H9 (cell line): ENCODE data around the gene CRYAB. TPM values are rescaled to one million over a fixed set of nuclear protein-coding genes. Genes with fewer than 3 reads are reported as not detected.

Experiments used
- DNase-seq: peaks from one replicate; pipeline ENCODE4 v3.0.0-alpha.2; 2017
- H2AFZ ChIP-seq: one replicate; pipeline ENCODE4 v1.6.1; 2013; ENCODE audit warnings: mild to moderate bottlenecking, low read length, control low read depth, moderate library complexity
- H2AK5ac ChIP-seq: 2 replicates; pipeline ENCODE4 v1.6.1; 2013; ENCODE audit warnings: low read length, control low read depth, mixed read lengths; ENCODE audit not compliant: insufficient read length
- H2BK120ac ChIP-seq: one replicate; pipeline ENCODE4 v1.6.1; 2013; ENCODE audit warnings: low read depth, mild to moderate bottlenecking, low read length, control low read depth, inconsistent platforms; ENCODE audit not compliant: poor library complexity, severe bottlenecking
- H2BK12ac ChIP-seq: 2 replicates; pipeline ENCODE4 v1.6.1; 2013; ENCODE audit warnings: low read length, control low read depth, mixed read lengths, low read depth; ENCODE audit not compliant: insufficient read length
- H2BK15ac ChIP-seq: 2 replicates; pipeline ENCODE4 v1.6.1; 2013; ENCODE audit warnings: low read depth, low read length, control low read depth
- H2BK20ac ChIP-seq: one replicate; pipeline ENCODE4 v1.6.1; 2013; ENCODE audit warnings: low read depth, mild to moderate bottlenecking, low read length, control low read depth, inconsistent platforms; ENCODE audit not compliant: poor library complexity, severe bottlenecking
- H2BK5ac ChIP-seq: 2 replicates; pipeline ENCODE4 v1.6.1; 2013; ENCODE audit warnings: low read length, control low read depth, mixed read lengths; ENCODE audit not compliant: insufficient read length
- H3K14ac ChIP-seq: 2 replicates; pipeline ENCODE4 v1.6.1; 2013; ENCODE audit warnings: low read length, control low read depth; ENCODE audit not compliant: insufficient read depth
- H3K18ac ChIP-seq: 2 replicates; pipeline ENCODE4 v1.6.1; 2013; ENCODE audit warnings: low read depth, mild to moderate bottlenecking, mixed read lengths, low read length, control low read depth; ENCODE audit not compliant: insufficient read length
- H3K23ac ChIP-seq: 2 replicates; pipeline ENCODE4 v1.6.1; 2013; ENCODE audit warnings: low read length, control low read depth, mixed read lengths, low read depth; ENCODE audit not compliant: insufficient read length
- H3K23me2 ChIP-seq: 2 replicates; pipeline ENCODE4 v1.6.1; 2013; ENCODE audit warnings: low read depth, mild to moderate bottlenecking, mixed read lengths, low read length, control low read depth; ENCODE audit not compliant: insufficient read length, poor library complexity, severe bottlenecking
- H3K27ac ChIP-seq: 2 replicates; pipeline ENCODE4 v1.5.1; 2013; ENCODE audit warnings: low read length, control low read depth, mixed read lengths, low read depth; ENCODE audit not compliant: insufficient read length
- H3K27me3 ChIP-seq: 2 replicates; pipeline ENCODE4 v1.6.1; 2013; ENCODE audit warnings: low read length, control low read depth, inconsistent platforms; ENCODE audit not compliant: insufficient read depth
- H3K4ac ChIP-seq: 2 replicates; pipeline ENCODE4 v1.6.1; 2013; ENCODE audit warnings: low read depth, mild to moderate bottlenecking, control low read depth, inconsistent platforms, low read length, moderate library complexity
- H3K4me1 ChIP-seq: 2 replicates; pipeline ENCODE4 v1.6.1; 2013; ENCODE audit warnings: low read length, control low read depth, inconsistent platforms; ENCODE audit not compliant: insufficient read depth
- H3K4me2 ChIP-seq: 2 replicates; pipeline ENCODE4 v1.6.1; 2013; ENCODE audit warnings: low read length, control low read depth, mixed read lengths; ENCODE audit not compliant: insufficient read length, insufficient read depth
- H3K56ac ChIP-seq: 2 replicates; pipeline ENCODE4 v1.6.1; 2013; ENCODE audit warnings: low read depth, mild to moderate bottlenecking, mixed read lengths, low read length, control low read depth; ENCODE audit not compliant: insufficient read length
- H3K79me1 ChIP-seq: 2 replicates; pipeline ENCODE4 v1.6.1; 2013; ENCODE audit warnings: low read depth, mild to moderate bottlenecking, moderate library complexity, low read length, control low read depth, inconsistent platforms; ENCODE audit not compliant: insufficient read depth, poor library complexity, severe bottlenecking
- H3K79me2 ChIP-seq: 2 replicates; pipeline ENCODE4 v1.6.1; 2013; ENCODE audit warnings: low read length, control low read depth, inconsistent platforms; ENCODE audit not compliant: insufficient read depth
- H3K9ac ChIP-seq: 2 replicates; pipeline ENCODE4 v1.6.1; 2013; ENCODE audit warnings: low read length, control low read depth, mixed read lengths; ENCODE audit not compliant: insufficient read length; ENCODE audit errors: extremely low read depth
- H3K9me3 ChIP-seq: one replicate; pipeline ENCODE4 v1.6.1; 2013; ENCODE audit warnings: low read depth, low read length, inconsistent platforms; ENCODE audit not compliant: control insufficient read depth
- H3T11ph ChIP-seq: one replicate; pipeline ENCODE4 v1.6.1; 2013; ENCODE audit warnings: mild to moderate bottlenecking, low read length, control low read depth, inconsistent platforms
- H4K20me1 ChIP-seq: one replicate; pipeline ENCODE4 v1.6.1; 2013; ENCODE audit not compliant: control insufficient read depth, insufficient read length, insufficient read depth
- H4K5ac ChIP-seq: 2 replicates; pipeline ENCODE4 v1.6.1; 2013; ENCODE audit warnings: low read depth, mild to moderate bottlenecking, mixed read lengths, low read length, control low read depth; ENCODE audit not compliant: insufficient read length
- H4K8ac ChIP-seq: replicated peaks from 2 replicates; pipeline ENCODE4 v1.6.1; 2013; ENCODE audit warnings: low read length, control low read depth, mixed read lengths, low read depth; ENCODE audit not compliant: insufficient read length
- H4K91ac ChIP-seq: 2 replicates; pipeline ENCODE4 v1.6.1; 2013; ENCODE audit warnings: low read depth, mild to moderate bottlenecking, moderate library complexity, mixed read lengths, low read length, control low read depth; ENCODE audit not compliant: insufficient read length
- H3K27ac Mint-ChIP-seq, 3 experiments: 2 replicates in 2 of 3; 3 replicates in 1 of 3; pipeline ENCODE4 v1.8.0; 2020 to 2021; ENCODE audit warnings: mixed read lengths in 3 of 3, mild to moderate bottlenecking in 1 of 3, moderate library complexity in 1 of 3
- H3K27me3 Mint-ChIP-seq: 2 replicates; pipeline ENCODE4 v1.8.0; 2021; ENCODE audit warnings: low read depth, mild to moderate bottlenecking, moderate library complexity, mixed read lengths
- H3K36me3 Mint-ChIP-seq, 3 experiments: 2 replicates in 2 of 3; 3 replicates in 1 of 3; pipeline ENCODE4 v1.8.0; 2020 to 2021; ENCODE audit warnings: low read depth in 3 of 3, mixed read lengths in 3 of 3; ENCODE audit not compliant: insufficient read depth in 1 of 3
- H3K4me1 Mint-ChIP-seq, 2 experiments: 2 replicates each; pipeline ENCODE4 v1.8.0; 2020; ENCODE audit warnings: mixed read lengths in 2 of 2
- H3K4me3 Mint-ChIP-seq, 2 experiments: 2 replicates in 1 of 2; 3 replicates in 1 of 2; pipeline ENCODE4 v1.8.0; 2020 to 2021; ENCODE audit warnings: mild to moderate bottlenecking in 2 of 2, mixed read lengths in 2 of 2, moderate library complexity in 1 of 2
- H3K9me3 Mint-ChIP-seq, 2 experiments: 2 replicates in 1 of 2; 3 replicates in 1 of 2; pipeline ENCODE4 v1.8.0; 2020; ENCODE audit warnings: mild to moderate bottlenecking in 2 of 2, mixed read lengths in 2 of 2, moderate library complexity in 1 of 2
- CTCF ChIP-seq: fragments of 200-600 bp; sonication (generic); conservative IDR thresholded peaks from 3 replicates; pipeline ENCODE4 v1.8.0; 2021; ENCODE audit warnings: antibody characterized with exemption, mild to moderate bottlenecking
- WGBS: extraction: QIAGEN DNeasy Blood & Tissue Kit; methylation state at CpG from one replicate; pipeline ENCODE4 v1.1.7; 2013; ENCODE audit warnings: missing lambda C conversion rate, low lambda C conversion rate, mixed read lengths; ENCODE audit not compliant: insufficient read length; ENCODE audit errors: extremely low coverage; 5-methylcytosine and 5-hydroxymethylcytosine counted together
- total RNA-seq: library from RNA; stranded (reverse); gene quantifications from 2 replicates; pipeline ENCODE4 v1.2.1, GENCODE V29; 2021

Gene CRYAB
- total RNA-seq, 1 experiment from 2014 or later = not detected

GRCh38 chr11:111871693-111872161 is 39.8 kb downstream of the CRYAB start:
- Histone ChIP-seq H3K79me2 (no peaks in the 10 kb centered on the region), H3K9ac (peak overlapping the region; percentile 50), H3K23me2 (peaks cover 3% of the 10 kb centered on the region), H3K56ac (no peak overlapping the region), H4K91ac (no peak overlapping the region), H2BK120ac (no peak overlapping the region), H3K14ac (no peak overlapping the region), H4K5ac (no peak overlapping the region), H3K4me1 (no peaks in the 10 kb centered on the region), H3K4me2 (peak overlapping the region; percentile 93), H3K4ac (no peak overlapping the region), H3K18ac (no peak overlapping the region), H2AK5ac (no peak overlapping the region), H2BK15ac (no peak overlapping the region), H3K27me3 (no peaks in the 10 kb centered on the region), H2BK12ac (no peak overlapping the region), H2BK20ac (no peak overlapping the region), H3K23ac (no peak overlapping the region), H3K9me3 (no peaks in the 10 kb centered on the region), H2BK5ac (no peak overlapping the region), H2AFZ (no peak overlapping the region), H3K27ac (no peak overlapping the region), H3K79me1 (no peaks in the 10 kb centered on the region), H3T11ph (no peak overlapping the region), H4K8ac (no peak overlapping the region), H4K20me1 (no peaks in the 10 kb centered on the region)
- Mint-ChIP-seq H3K9me3 (no peaks in the 10 kb centered on the region), H3K4me3 (peak overlapping the region; percentile 92 to 95), H3K27me3 (no peaks in the 10 kb centered on the region), H3K27ac (peak overlapping the region in 1 of 3 experiments; percentile 48; a peak in 1 of 7 replicates), H3K4me1 (peaks cover 13% of the 10 kb centered on the region in 2 experiments), H3K36me3 (peaks cover 0 to 20% (median 19%) of the 10 kb centered on the region in 3 experiments; a peak in 5 of 7 replicates)
- no peak for TF ChIP-seq CTCF
- no peak for DNase-seq
- no CpG with 5 or more reads among the region's 5 CpGs for WGBS
